GM12875 (cell line): ENCODE results near the gene FAM131A.

Experiments used
- H3K4me3 ChIP-seq: one replicate; pipeline ENCODE4 v1.5.1; 2011; ENCODE audit warnings: low read depth, low read length, control low read depth
- CTCF ChIP-seq: IDR thresholded peaks from 2 replicates; pipeline ENCODE4 v1.5.1; 2011; ENCODE audit warnings: low read depth, mild to moderate bottlenecking, control low read depth, inconsistent platforms, low read length, moderate library complexity, borderline replicate concordance; ENCODE audit not compliant: insufficient read depth

The FAM131A gene

DNA sequence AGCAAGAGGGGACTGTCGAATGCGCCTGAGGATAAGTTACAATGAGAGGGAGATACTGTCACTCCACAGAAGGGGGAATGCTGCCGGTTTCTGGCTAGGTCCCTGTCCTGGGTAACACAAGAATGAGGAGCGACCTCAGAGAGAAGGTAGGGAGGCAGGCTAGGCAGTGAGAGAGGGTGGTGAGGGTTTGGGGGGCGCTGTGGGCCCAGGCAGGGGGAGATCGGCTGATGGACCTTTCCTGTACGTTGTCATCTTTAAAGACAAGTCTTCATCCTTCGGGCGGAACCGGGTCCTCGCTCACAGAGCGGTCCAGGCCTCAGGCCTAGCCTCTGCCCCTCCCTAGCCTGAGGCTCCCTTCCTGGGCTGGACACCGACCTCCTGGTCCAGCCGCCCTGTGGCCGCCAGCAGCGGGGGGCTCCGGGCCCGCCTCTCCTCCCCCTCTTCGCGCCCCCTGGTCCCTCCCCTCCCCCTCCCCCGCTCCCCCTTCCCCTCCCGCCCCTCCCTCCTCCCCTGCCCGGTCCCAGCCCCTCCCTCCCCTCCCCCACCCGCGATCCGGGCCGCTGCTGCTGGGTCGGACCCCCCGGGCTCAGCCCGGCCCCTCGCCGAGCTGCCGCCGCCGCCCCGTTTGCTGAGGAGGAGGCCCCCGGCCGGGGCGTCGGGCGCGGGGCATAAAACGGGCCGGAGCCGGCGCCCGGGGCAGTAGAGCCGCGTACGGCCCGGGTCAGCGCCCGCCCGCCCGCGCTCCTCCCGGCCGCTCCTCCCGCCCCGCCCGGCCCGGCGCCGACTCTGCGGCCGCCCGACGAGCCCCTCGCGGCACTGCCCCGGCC, 42.2 kb downstream of the FAM131A start, which contains the start of gene CHRD:
Gene CHRD, plus strand, starts transcription at position 697 of the 827 bp plus-strand sequence. CDS start 265 bp downstream, outside the sequence.
- TF ChIP-seq CTCF = no peak

GRCh38 chr3:184380185-184380626, 42.8 kb downstream of the FAM131A start:
- no peak for TF ChIP-seq CTCF
- no peak overlapping the region for H3K4me3 ChIP-seq

More for the DNA sequence above, 42.2 kb downstream of the FAM131A start, which contains the start of gene CHRD:
- no peak within 1 kb of the TSS for H3K4me3 ChIP-seq

DNA sequence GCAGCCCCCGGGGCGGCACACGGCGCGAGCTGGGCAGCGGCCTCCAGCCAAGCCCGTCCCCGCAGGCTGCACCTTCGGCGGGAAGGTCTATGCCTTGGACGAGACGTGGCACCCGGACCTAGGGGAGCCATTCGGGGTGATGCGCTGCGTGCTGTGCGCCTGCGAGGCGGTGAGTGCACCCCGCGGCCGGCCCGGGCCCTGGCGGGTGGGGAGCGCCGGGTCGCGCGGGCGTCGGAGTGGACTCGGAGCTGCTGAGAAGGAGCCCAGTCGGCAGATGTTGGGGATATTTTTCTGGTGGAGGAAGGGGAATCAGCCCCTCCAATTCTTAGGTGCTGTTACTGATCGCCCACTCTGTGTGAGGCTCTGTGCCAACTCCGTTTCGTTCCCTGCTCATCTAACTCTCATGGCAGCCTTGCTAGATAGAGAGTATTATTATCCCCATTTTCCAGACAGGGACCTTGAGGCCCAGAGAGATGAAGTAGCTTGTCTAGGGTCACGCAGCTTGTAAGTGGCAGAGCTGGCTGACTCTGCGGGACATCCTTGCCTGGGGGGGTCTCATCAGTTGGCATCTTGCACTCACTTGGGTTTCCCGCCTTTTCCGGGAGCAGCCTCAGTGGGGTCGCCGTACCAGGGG, 43.3 kb downstream of the FAM131A start:
- no peak for TF ChIP-seq CTCF
- H3K4me3 ChIP-seq = no peak overlapping the region

DNA sequence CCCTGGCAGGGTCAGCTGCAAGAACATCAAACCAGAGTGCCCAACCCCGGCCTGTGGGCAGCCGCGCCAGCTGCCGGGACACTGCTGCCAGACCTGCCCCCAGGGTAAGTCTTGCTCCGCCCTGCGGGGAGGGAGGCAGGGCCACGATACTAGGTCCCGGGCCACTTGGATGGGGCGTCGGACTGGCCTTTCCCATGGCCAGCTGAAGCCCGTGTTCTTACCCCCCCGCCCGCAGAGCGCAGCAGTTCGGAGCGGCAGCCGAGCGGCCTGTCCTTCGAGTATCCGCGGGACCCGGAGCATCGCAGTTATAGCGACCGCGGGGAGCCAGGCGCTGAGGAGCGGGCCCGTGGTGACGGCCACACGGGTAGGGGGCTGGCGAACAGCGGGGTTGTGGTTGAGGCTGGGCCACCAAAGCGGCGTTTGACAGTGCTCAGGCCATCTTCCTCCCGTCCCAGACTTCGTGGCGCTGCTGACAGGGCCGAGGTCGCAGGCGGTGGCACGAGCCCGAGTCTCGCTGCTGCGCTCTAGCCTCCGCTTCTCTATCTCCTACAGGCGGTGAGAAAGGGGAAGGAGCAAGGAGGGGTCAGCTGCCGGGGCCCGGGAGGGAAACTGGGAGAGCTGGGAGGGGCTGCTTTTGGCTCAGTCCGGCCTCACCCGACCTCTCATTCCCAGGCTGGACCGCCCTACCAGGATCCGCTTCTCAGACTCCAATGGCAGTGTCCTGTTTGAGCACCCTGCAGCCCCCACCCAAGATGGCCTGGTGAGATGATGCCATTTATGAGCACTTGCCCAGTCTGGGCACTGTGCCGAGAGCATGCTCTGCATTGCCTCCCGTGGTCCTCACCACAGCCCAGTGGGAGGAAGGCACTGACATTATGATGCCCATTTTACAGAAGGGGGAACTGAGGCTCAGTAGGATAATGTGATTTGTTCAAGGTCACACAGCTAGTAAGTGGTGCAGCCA, 44.1 kb downstream of the FAM131A start:
- TF ChIP-seq CTCF = no peak
- no peak overlapping the region for H3K4me3 ChIP-seq

DNA sequence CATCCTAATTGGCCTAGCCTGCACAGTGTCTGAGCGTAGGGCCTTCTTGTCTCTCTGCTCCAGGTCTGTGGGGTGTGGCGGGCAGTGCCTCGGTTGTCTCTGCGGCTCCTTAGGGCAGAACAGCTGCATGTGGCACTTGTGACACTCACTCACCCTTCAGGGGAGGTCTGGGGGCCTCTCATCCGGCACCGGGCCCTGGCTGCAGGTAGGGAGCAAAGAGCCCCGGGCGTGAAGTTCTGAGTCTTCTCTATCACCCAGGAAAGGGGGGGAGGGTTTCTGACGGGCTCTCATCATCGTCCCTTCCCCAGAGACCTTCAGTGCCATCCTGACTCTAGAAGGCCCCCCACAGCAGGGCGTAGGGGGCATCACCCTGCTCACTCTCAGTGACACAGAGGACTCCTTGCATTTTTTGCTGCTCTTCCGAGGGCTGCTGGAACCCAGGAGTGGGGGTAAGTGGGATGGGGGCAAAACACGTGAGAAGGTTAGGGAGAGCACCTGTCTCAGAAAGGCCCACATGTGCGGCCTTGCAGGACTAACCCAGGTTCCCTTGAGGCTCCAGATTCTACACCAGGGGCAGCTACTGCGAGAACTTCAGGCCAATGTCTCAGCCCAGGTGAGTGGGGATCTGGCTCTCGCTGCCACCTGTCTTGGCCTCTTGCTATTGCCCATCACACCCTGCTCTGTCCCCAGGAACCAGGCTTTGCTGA, 45.1 kb downstream of the FAM131A start:
- TF ChIP-seq CTCF = no peak
- H3K4me3 ChIP-seq = no peak overlapping the region

DNA sequence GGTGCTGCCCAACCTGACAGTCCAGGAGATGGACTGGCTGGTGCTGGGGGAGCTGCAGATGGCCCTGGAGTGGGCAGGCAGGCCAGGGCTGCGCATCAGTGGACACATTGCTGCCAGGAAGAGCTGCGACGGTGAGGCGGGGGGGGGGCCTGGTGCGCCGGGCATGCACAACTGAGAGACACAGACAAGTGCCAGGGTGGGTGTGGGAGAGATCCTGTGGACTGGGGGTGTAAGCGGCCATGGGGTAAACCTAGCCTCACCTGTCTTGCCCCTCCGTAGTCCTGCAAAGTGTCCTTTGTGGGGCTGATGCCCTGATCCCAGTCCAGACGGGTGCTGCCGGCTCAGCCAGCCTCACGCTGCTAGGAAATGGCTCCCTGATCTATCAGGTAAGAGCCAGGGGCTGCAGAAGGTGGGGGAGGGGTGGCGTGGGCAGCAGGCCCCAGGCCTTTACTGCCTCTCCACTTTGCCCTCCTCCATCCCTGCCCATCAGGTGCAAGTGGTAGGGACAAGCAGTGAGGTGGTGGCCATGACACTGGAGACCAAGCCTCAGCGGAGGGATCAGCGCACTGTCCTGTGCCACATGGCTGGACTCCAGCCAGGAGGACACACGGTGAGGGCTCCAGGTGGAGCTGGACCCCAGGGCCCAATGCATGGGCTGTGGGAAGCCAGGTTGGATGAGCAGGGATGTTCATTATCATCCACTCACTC, 45.8 kb downstream of the FAM131A start:
- no peak for TF ChIP-seq CTCF

More for the DNA sequence above, 45.8 kb downstream of the FAM131A start:
- no peak overlapping the region for H3K4me3 ChIP-seq
